ENCODE data around the gene DOC2B.
"Not testable (repeated sequence)": the region's sequence is repeated elsewhere in the genome, so short reads cannot be mapped to it uniquely, and the experiment has no call there.

The DOC2B gene

DNA sequence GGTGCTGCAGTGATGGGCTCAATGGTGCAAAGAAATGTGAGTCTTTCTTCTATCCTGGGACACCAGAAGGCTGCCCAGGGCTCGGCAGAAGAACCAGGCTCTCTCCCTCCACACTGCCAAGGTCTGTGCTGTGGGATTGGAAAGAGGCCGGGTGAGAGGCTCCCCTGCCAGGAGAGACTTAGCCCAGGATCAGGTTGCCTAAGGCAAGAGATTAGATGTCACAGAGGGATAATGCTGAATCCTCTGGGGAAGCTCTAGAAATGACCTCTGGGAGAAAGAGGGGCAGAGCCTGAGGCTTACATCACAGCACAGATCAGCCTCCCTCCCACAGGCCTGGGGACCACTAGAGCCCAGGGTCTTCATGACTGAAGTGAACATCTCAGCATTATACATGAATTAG, 5.7 kb upstream of the DOC2B start:
- DNase-seq, result no peak

DNA sequence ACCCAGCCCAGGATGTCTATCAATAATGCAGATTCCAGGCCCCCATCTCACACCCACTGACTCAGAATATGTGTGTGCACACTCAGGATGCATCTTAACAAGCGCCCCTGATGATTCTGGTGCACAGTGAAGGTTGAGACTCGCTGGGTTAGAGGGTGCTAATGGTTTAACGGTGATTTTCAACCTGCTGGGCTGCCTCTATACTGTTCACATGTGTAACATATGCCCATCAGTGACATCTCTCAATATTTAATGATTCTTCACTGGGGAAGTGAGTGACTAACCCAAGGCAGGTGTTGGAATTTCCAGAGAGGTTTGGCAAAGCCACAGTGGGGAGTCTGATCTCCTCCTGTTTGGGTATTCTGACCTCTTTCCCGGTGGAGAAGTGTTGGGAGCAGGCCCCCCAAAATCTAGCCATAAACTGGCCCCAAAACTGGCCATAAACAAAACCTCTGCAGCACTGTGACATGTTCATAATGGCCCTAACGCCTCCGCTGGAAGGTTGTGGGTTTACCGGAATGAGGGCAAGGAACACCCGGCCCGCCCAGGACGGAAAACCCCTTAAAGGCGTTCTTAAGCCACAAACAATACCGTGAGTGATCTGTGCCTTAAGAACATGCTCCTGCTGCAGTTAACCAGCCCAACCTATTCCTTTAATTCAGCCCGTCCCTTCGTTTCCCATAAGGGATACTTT, 4.1 kb upstream of the DOC2B start:
- DNase-seq, result no peak

DNA sequence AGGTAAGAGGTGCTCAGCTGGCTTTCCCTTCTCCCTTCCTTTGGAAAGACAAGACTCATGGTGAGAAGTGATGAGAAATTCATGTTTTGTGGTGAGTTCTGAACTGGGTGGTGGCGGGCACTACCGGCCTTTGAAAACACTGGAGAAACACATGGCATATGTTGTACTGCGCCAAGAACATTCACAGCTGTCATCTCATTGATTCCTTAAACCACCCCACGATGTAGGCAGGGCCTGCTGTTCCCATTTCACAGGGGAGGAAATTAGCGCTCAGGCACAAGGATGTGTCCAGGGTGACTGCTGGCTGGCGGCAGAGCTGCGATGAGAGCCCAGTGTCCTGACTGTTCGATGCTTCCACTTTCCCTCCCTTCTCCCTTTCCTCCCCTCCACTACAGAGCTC, 1.6 kb upstream of the DOC2B start:
- DNase-seq, result no peak

DNA sequence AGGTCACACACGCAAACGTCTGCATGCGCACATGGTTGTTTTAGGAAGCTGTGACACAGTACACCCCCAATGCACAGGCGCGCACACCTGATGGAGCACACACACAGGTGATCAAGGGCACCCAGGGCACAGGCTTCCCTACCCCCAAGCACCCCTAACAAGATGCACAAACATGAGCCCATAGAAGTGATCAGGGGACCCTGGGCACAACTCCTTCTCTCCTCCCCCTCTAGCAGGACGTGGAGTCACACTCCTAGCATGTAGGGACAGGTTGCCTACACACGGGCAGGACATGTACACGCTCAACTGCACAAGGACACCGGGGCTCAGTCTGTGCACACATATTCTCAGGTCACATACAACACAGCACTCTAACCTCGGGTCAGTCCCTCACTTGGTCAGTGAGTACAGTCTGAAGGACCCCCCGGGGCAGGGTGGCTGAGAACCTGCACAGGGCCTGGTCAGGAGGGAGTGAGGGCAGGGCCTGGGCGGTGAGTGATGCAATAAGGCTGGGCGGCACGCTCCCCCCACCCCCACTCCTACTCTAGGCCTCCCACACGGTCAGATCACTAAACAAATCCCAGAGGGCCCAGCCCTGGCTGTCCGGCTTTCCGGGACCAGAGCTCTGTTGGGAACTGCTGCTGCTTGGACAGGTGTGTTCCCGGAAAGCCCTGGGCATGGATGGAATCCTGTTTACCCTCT, 751 bp upstream of the DOC2B start:
- DNase-seq, result no peak

DNA sequence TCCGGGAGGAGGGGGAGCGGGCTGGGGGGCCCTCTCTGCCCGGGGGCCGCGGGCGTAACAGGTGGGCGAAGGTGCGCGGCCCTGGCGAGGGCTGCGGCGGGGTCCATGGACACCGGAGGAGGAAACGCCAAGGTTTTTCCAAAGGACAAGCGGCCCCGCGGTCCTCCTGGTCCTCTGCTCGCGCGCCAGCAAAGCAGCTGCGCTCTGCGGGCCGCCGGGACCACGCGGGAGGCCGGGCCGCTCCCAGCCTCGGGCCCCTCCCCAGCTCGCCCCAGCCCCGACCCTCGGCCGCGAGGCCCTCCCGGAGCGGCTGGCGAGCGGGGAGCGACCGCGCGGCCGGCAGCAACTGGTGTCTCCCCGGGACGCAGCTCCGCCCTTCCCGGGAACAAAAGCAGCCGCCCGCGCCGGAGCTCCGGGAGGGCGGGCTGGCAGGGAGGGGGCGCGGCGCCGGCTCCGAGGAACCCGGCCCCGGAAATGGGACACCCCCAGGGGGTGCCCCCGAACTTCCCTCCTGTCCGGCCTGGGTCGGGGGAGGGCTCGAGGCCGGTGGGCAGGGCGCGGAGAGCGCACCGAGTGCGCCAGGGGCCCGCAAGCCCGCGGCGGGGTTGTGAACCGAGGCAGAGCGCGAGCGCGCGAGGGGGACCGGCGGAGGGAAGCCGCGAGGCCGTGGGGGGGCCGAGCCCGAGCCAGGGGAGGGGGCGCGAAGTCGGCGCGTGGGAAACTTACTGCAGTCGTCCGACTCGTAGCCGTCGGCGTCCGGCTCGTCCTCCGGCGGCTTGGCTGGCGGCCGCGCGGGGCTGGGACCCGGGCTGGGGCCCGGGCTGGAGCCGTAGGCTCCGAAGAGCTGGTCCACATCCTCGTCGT, 837 bp downstream of the DOC2B start:
- DNase-seq, result no peak

DNA sequence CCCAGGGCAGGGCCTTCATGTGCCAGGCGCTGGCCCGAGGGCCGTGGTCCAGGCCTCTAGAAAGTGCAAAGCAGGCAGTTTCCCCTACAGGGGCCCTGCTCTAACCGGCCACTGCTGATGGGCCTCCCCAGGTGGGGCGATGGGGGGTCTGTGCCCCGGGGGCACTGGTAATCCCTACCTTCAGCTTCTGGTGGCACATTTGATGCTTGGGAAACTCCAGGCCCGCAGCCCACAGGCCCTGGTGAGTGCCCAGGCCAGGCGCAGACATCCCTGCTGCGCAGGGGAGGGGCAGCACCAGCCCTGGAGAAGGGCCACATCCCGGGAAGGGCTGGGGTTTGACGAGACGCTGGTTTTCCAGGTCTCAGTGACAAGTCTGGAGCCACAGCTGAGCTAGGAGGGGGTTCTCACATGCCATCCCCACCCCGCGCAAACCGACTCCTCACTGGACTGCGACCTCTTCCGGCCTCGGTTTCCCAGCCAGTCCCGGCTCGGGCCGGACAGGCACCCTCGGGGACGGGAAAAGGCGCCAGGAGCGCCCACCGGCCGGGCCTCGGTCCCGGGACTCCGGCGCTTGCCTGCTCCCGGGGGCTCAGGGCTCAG, 1.6 kb downstream of the DOC2B start:
- no peak for DNase-seq

DNA sequence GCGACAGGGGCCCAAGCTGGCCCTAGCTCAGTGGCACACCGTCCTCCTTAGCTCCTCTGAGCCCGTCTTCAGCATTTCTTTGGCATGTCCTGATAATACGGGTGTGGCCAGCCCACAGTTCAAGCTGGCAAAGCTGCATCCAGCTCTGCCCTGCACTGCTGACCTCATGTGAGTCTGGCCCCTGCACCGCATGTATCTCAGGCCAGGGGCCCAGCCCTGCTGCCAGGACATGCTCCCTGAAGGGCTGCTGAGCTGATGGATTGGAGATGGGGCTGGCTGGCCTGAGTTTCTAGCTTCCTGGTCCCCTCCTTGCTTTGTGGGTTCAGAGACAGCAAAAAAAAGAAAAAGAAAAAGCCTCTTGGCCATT, 2.4 kb downstream of the DOC2B start:
- DNase-seq, result no peak

DNA sequence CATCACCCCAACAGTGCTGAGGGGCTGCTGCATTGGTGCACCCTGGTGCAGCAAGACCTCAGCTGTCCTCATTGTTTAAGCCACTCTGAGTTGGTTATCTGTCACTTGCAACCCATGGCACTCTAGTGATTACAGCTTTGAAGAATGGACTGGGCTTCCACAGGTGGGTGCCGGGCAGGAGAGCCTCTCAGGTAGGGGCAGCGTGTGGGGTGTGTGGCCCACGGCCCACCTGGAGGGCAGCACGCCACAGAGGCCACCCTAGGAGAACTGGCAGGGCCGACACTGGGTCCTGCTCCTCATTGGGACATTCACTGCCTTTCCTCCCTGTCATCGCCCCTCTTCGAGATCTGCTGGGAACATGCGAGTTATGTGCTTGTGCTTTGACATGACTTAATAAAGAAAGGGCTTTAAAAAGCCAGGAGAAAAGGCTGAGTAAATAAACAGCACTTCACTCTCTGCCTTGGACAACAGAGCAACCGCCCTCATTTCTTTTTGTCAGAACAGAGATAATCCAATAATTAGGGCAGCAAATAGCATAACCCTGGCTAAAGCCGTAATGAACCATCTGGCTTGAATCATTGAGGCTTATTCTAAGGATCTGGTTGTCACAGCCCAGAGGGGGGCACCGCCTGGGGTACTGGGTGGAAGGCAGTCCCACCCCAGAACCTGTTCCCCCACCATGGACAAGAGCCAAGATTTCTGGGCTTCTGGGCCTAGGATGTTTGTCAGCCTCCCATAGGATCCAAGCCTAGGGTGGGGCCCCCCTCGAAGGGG, 3.0 kb downstream of the DOC2B start:
- DNase-seq, result no peak

DNA sequence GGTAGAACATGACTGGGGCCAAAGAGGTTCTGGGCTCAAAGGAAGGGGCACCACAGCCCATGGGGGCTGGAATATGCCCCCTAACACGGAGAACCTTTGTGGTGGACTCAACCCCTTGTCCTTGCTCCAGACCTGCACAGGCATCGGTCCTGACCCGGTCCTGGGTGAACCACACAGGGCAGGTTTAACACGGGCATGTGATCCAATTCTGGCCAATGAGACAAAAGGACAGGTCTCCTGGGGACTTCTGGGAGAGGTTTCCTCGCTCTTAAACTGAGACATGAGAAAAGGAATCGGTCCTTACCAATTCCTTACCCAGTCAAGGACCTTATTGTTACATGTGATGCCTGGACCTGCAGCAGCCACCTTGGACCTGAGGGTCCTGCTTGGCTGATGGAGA, 3.7 kb downstream of the DOC2B start:
- DNase-seq, result no peak

DNA sequence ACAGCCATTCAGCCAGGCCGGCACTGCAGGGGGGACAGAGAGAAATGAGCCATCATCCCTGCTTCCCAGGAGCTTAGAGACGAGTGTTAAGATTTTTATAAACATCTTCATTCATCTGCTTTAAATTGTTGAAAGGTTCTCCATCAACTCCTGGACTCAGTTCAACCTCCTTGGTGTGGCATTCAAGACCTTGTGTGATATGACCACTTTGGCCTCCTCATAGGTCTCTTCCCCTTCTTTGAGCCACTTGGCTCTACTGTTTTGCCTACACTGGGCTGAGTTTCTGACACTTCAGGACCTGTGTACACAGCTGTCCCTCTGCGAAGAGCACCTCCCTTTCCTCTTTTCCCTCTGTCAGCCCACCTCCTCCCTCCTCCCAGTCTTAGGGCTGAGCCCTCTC, 4.3 kb downstream of the DOC2B start:
- DNase-seq, result no peak

DNA sequence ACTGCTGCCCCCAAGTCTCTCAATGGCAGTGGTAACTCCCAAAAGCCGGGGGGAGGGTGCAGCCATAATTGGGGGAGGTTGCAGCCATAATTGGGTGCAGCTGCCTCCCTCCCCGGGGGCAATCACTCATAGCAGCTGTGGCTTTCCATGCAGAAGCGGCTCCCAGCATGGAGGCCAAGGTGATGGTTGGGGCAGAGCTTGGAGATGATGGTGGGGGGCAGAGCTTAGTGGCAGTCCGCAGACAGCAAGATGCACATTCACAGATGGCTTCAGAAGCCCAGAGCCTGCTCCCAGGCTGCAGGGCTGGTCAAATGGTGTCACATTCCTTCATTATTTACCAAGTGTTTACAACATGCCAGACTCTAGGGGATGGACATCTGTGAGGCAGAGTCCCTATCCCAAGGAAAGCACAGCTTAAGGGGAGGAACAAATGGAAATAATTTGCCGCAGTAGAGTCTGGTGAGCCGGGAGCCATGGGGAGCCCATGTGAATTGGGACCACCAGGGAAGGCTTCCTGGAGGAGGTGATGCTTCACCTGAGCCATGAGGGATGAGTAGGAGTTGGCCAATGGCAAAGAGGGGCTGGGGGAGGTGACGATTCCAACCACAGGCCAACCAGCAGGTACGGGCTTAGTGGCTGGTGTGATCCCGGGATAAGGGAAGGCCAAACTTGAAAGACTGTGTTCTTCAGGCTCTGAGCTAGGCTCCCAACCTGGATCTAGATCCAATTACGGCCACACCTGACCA, 8.1 kb downstream of the DOC2B start:
- no peak for DNase-seq

DNA sequence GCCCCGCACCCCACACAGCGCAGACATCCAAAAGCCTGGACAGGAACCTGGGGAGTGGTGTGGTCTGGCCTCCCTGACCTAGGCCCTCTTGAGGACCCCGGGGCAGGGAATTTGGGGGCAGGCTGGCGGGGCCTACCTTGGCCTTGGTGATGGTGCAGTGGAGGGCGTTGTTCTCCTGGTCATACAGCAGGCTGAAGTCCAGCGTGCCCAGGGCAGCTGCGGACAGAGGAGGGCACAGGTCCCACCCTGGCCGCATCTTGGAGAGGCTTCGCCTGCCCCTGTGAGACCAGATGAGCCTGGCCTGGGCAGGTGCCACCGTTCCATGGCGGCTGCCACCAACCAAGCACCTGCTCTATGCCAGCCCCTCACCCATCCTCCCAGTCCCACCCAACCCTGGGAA, 9.0 kb downstream of the DOC2B start:
- DNase-seq, result no peak

DNA sequence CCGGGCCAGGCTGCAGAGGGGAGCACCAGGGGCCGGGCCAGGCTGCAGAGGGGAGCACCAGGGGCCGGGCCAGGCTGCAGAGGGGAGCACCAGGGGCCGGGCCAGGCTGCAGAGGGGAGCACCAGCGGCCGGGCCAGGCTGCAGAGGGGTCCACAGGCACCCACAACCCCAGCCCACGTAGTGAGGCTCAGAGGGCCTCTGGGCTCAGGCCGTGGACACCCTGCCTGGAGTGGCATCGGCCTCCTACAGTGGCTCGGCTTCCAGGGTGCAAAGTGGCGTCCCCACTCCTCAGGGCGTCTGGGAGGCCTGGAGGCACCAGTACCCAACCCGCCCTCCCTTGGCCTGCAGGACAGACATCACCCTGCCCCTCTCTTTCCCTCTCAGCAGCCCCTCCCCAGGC, 9.6 kb downstream of the DOC2B start:
- no peak for DNase-seq

DNA sequence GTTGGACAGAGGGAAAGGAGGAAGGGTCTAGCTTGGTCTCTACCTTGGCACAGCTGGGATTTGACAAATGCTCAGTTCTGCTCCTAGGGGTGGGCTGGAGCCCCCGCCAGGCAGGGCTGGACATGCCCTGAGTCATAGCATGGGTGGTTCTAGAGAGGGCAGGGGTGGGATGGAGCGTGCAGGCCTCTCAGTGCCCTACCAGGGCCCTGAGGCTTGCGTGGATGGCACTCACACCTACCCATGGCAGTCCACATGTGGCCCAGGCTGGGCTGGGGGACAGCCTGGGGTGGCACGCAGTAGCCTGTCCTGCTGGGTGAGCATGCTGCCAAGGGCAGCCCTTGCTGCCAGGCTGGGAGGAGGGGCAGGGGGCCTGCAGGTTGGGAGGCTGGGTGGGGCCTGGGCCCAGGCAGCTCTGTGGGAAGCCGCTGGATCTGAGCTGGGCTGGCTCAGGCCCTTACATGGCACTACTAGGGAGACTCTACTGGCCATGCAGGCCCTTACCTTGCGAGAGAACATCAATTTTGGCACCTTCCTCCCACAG, 11.2 kb downstream of the DOC2B start:
- DNase-seq, result no peak

DNA sequence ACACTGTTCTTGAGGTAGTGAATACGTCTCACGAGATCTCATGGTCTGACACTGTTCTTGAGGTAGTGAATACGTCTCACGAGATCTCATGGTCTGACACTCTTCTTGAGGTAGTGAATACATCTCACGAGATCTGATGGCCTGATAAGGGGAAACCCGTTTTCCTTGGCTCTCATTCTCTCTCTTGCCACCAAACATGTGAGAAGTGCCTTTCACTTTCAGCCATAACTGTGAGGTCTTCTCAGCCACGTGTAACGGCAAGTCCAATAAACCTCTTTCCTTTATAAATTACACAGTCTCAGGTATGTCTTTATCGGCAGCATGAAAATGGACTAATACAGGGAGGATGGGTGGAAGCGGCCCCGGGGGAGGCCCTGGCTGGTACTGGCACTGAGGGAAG, 12.8 kb downstream of the DOC2B start:
- DNase-seq, result not testable (repeated sequence)

DNA sequence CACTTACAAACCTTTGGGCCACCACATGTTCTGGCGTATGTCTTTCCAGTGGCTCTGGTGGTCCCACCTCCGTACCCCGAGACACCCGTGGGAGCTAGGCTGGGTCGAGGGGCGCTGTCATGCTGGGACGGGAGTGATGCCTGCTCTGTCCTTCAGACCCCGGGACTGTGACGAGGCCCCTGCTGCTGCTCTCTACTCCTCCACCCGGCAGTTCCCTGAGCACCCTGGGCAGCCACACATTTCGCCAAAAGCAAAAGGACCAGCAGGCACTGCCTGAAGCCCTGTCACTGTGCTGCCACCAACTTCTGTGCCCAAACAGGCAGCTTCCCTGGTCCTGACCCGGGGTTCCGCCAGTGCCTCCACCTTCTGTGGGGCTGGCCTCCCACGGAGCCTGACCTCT, 15.5 kb downstream of the DOC2B start:
- DNase-seq, result no peak

DNA sequence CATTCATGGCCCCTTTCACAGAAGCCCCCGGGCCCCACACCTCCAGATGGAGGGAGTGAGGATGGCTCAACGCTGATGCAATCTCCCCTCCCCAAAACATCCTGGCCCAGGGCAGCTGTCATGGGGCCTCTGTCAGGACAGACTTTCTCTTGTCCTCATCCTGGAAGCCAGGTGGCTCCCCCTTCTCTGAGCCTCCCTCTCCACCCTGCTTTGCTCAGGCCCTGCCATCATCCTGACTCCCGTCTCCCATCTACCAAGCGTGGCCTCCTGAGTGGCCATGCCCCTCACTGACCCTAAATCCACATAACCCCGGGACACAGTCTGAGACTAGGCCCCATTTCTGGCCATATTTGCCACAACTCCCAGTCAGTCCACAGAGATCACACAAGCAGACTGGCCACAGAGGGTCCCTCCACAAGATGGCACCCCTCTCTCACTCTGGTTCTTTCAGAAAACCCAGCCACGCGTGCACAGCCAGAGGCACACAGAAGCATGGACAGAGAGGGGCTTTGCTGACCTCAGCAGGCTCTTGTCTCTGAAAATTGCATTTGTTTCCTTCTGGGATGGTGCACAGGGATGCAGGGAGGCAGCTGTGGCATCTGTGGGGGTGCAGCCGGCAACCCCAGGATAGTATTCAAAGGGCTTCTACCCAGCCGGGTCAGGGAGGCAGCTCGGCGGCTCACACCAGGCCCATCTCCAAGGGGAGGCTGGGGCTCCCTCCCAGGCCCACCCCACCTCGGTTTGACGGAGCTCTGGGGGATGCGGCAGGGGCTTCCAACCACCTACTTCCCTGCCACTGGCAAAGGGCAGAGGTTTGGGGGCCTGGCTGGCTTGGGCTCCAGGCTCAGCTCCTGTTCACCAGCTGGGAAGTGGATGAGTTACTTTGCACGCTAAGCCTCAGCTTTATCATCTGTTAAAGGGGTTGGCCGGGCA, 16.9 kb downstream of the DOC2B start:
- peak; percentile 28 for DNase-seq

DNA sequence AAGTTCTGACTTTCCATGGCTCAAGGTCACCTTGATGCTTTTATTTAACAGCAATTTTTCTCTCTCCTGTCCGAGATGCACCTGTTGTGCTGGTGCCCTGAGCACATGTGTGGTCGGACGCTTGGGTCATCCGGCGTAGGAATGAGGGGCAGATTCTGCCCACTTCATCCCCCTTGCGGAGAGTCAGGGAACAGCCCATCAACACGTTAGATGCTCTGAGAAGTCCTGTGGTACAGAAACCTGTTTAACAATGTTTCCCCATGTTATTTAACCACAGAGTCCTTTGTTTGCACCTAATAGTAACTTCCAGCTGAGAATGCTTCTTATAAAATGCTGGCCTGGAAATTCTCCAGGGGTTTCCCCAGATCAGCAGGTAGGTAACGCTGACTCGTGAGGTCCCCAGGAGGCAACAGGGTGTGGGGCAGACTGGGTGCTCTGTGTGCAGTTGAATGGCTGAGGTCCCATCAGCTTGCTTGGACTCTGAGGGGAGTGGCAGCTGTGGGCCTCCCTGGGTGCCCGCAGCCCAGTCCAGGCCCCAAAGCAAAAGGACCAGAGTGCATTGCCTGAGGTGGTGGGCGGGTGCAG, 17.8 kb downstream of the DOC2B start:
- DNase-seq, result no peak

DNA sequence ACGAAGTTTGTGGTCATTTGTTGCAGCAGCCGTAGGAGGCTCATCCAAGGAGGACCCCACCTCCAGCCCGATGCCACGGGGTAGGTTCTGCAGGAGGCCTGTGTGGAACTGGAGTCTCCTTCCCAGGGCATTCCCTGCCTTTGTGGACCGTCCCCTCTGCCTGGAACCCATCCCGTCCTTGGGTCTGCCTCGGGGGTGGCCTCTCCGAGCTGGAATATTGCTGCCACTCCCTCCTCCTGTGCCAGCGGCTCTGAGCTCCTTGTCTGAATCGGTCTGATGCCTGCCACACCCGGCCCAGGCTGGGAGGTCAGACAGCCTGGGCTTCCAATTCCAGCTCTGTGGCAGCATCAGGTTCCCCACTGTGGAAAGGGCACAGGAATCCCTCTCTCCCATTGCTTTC, 18.8 kb downstream of the DOC2B start:
- DNase-seq, result no peak

DNA sequence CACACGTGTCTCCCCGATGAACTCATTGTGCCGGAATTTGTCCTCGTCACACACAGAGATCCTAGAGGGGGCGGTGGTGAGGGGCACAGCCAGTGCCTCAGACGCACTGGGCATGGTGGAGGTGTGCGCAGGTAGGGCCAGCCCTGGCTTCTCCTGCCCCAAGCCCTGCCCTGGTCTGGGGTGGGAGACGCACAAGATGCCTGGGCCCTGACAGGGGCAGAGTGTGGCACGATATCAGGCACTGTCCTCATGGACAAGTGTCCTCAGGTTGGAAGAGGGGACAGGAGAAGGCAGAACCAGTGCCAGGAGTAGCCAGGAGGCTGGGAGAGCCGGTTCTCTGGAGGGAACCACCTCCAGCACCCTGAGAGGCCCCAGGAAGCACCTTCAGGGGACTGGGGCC, 20.0 kb downstream of the DOC2B start:
- no peak for DNase-seq
